HG03175 (cell line): ENCODE data around the gene DISP3.

Experiments
- ATAC-seq: cut with Tn5 transposase; IDR thresholded peaks from one replicate; pipeline ENCODE4 v1.9.1; 2021; ENCODE audit warnings: mild to moderate bottlenecking, moderate library complexity; ENCODE audit not compliant: unreplicated experiment

Gene DISP3

GRCh38 chr1:11525516-11525915 lies 46.6 kb downstream of the DISP3 start:
- ATAC-seq, result no peak

DNA sequence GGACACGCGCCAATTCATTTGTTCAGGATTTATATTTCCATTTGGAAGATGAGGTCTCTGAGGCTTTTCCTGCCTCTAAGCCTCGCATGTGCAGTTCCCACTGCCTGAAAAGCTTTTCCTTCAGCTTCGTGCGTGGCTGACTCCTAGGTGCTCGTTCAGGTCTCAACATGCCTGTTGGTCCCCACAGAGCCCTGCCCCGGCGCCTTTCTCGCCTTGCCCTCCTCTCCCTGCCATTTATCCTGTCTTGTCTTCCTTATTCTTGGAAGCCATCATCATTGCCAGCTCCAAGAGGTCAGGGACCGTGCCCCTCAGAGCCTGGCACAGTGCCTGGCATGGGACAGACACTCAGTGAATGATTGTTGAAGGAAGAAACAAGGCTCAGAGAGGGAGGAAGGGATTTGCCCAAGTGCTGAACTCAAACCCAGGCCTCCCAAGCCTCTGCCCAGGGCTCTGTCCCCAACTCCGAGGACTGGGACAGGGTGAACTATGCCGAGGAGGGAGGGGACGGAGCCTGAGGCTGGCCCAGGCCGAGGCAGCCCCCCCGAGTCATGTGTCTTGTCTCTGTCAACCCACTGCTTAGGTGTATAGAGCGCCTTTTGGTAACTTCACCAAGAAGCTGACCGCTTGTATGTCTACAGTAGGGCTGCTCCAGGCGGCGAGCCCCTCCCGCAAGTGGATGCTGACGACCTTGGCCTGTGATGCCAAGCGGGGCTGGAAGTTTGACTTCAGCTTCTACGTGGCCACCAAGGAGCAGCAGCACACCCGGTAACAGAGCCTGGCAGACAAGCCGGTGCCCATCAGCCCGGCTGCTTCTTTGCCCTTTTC lies 47.3 kb downstream of the DISP3 start:
- no peak for ATAC-seq

GRCh38 chr1:11527541-11528452 lies 48.8 kb downstream of the DISP3 start:
- no peak for ATAC-seq

- no peak for ATAC-seq
Measured at GRCh38 chr1:11528611-11529261, 49.8 kb downstream of the DISP3 start.

- ATAC-seq, result no peak
Measured at GRCh38 chr1:11529330-11529729, 50.4 kb downstream of the DISP3 start.

GRCh38 chr1:11529763-11530730 lies 51.1 kb downstream of the DISP3 start:
- no peak for ATAC-seq

DNA sequence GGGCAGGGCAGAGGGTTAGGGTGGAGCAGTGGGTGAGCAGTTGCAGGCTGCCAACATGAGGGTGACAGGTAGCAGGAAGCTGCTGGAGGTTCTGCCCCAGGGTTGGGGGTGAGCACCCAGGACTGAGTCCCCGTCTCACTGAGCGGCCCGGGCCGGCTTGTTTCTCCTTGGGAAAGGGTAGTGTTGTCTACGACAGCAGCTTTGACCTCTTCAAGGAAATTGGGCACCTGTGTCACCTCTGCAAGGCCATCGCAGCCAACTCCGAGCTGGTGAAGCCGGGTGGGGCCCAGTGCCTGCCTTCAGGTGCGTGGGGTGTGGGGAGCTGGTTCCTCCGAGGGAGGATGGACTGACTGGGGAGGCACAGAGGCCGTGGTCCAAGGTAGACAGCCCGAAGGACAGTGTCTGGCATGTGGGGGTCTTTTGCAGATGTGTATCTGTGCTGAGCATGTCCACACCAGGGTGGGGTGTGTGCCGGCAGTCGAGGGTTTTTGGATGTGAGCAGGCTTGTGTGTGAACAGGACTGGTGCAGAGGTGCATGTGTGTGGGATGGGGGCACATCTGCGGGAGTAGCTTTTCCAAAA lies 51.9 kb downstream of the DISP3 start:
- no peak for ATAC-seq

DNA sequence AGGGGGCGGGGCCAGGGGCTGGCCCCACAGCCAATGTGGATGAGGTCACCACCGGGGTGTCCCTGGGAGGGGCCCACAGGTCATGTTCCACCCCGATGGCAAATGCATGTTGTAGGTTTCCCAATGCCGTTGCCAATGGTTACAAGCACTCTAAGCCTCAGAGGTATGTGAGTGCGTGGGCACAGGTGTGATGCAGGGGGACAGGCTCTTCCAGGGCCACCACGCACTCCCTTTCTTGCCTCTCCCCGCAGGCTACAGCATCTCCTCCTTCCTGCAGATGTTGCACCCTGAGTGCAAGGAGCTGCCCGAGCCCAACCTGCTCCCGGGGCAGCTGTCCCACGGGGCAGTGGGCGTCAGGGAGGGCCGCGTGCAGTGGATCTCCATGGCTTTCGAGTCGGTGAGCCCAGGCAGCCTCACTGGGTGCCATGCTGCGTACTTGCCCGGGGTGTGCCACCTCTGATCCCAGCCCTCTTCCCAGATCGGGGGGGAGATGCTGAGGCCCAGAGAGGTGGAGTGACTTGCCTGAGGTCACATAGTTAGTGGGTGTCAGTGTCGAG lies 52.4 kb downstream of the DISP3 start:
- ATAC-seq, result no peak

GRCh38 chr1:11531943-11532342 lies 53.0 kb downstream of the DISP3 start:
- ATAC-seq, result no peak

DNA sequence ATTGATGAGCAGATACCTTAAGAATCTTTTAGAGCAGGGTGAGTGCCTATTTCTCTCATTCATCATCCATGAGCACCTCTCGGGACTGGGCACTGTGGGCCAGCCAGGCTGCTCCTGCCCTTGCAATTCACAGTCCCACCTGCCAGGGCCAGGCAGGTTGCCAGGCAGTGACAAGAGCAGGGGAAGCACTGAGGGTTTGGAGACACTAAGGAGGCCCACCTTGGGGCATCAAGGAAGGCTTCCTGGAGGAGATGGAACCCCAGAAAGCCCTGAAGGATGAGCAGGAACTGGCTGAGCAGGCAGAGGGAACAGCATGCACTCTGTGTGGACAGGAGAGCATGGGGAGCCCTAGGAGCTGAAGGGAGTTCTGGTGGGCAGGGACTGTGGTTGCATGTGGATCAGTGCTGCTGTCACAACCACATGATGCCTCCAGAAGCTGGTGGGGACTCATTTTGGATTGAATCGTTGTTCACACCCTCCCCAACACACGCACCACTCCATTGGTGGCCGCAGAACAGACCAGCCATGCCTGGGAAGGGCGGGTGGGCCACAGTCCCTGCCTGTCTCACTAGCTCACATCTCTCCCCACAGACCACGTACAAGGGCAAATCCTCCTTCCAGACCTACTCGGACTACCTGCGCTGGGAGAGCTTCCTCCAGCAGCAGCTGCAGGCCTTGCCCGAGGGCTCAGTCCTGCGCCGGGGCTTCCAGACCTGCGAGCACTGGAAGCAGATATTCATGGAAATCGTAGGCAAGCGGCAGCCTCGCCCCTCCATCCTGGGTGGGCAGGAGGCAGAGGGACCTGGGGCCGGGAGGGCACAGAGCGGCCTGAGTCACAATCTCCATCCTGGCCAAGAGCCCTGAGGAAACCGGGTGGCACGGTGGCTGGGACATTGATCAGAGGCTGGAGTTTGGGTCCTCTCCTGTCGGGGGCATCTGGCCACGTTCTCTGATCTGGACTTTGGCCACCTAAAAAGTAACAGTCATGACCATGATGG lies 55.1 kb downstream of the DISP3 start:
- no peak for ATAC-seq

DNA sequence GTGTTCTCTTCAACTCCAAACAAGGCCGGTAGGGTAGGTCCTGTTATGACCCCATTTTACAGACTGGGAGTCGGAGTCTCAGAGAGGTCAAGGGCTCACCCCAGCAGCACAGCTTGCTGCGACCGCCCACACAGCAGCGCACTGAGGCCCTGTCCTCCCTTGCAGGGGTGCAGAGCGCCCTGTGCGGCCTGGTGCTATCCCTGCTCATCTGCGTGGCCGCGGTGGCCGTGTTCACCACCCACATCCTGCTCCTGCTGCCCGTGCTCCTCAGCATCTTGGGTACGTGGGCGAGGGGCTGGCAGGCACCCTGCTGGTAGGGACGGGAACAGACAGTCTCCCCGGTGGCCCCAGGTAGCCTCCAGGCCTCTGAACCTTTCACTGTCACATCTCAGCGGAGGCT lies 55.9 kb downstream of the DISP3 start:
- ATAC-seq, result no peak

DNA sequence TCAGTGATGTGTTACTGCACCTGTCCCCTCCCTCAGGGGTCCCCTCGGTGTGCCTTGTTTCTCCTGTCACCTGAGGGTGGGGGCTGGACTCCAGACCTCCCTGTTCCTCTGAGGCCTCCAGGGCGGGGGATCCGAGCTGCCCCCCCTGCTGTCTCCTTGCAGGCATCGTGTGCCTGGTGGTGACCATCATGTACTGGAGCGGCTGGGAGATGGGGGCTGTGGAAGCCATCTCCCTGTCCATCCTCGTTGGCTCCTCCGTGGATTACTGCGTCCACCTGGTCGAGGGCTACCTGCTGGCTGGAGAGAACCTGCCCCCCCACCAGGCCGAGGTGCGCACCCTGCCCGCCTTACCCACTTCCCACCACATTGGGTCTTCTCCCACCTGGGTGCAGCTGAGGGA lies 56.4 kb downstream of the DISP3 start:
- no peak for ATAC-seq

DNA sequence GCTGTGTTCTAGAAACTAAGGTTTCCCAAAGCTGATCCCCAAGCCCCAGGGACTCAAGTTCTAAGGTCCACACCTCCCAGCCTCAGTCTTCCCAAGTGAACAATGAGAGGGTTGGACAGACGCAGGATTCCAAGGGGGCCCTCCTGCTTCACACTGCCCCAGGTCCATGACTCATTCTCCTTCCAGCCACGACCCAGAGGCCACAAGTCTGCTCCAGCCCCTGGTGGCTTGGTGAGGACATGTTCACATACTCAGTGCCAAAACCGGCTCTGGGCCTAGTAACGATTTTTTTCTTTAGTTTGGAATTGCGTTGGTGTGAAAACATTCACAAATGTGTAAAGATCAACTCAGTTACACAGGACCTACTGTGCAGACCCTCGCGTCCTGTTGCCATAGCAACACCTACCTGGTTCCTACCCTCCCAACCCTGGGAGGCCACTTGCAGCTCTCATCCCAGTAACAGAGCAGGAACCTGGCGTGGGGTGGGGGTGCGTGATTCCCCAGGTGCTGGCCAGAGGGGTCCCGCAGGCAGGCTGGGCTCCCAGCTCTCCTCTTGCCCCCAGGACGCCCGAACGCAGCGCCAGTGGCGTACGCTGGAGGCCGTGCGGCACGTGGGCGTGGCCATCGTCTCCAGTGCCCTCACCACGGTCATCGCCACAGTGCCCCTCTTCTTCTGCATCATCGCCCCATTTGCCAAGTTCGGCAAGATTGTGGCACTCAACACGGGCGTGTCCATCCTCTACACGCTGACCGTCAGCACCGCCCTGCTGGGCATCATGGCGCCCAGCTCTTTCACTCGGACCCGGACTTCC lies 57.0 kb downstream of the DISP3 start:
- no peak for ATAC-seq

DNA sequence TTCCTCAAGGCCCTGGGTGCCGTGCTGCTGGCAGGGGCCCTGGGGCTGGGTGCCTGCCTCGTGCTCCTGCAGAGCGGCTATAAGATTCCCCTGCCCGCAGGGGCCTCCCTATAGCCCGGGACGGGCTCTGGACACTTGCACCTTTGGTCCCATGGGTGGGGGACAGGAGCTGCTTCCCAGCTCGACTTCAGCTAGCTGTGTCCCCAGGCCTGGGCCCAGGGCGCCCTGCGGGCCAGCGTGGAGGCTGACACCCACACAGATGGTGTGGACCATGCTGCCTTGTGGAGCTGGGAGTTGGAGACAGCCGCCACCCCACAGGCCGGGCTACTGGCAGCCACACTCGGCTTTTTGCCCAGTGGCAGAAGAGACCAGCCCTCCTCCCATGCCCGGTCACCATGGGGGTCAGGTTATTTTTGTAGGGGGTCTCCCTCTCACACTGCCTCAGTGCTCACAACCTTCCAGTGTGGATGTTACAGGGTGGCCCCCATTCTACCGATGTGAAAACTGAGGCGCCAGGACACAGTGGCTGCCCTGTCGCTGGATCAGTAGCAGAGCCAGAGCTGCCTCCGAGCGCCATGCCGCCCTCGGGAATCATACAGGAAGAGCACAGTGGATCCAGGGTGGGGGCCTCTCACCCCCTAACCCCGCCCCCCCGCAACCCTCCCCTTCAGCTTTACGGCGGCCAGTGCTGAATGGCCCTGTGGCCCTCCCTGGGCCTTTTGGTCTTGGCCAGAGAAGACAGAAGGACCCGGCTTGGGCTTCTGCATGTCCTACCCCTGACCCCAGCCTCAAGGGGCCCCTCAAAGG lies 57.8 kb downstream of the DISP3 start:
- no peak for ATAC-seq

GRCh38 chr1:11537380-11537764 lies 58.4 kb downstream of the DISP3 start:
- ATAC-seq, result no peak

- no peak for ATAC-seq
Measured at GRCh38 chr1:11537854-11538591, 59.1 kb downstream of the DISP3 start.
